Left lung (tissue), 10 donors: ENCODE data around the gene ZNHIT3. TPM values are rescaled to one million over a fixed set of nuclear protein-coding genes. Genes with fewer than 3 reads are reported as not detected.

Source experiments
- ATAC-seq: fragments of 200-7000 bp; cut with Tn5 transposase; one replicate; pipeline ENCODE4 v1.9.1; 2020; ENCODE audit warnings: moderate library complexity
- DNase-seq, 4 donors: peaks; one replicate each; pipeline ENCODE4 v3.0.0-alpha.2; 2013 to 2020
- H3K27ac ChIP-seq, 2 donors: fragments of 200-600 bp; sonication (generic) in 1 of 2; one replicate each; pipeline versions ENCODE4 v1.5.0 to v1.8.0; 2020 to 2021
- H3K27me3 ChIP-seq, 2 donors: fragments of 200-600 bp; sonication (generic) in 1 of 2; one replicate each; pipeline versions ENCODE4 v1.5.0 to v1.8.0; 2020 to 2021
- H3K36me3 ChIP-seq, 2 donors: fragments of 200-600 bp; sonication (generic) in 1 of 2; one replicate each; pipeline versions ENCODE4 v1.5.0 to v1.8.0; 2020 to 2021
- H3K4me1 ChIP-seq, 2 donors: fragments of 200-600 bp; one replicate each; pipeline ENCODE4 v1.8.0; 2021
- H3K4me3 ChIP-seq, 2 donors: fragments of 200-600 bp; sonication (generic) in 1 of 2; one replicate each; pipeline versions ENCODE4 v1.5.0 to v1.8.0; 2020 to 2021; ENCODE audit warnings: mild to moderate bottlenecking in 1 of 2
- H3K9me3 ChIP-seq, 2 donors: fragments of 200-600 bp; sonication (generic) in 1 of 2; one replicate each; pipeline versions ENCODE4 v1.5.0 to v1.8.0; 2020 to 2021
- intact Hi-C, 2 donors: fragments of 100-400 bp; cut with DNase I; formaldehyde crosslinking; loops; one replicate each; pipeline versions ENCODE4 v1.11.2 to v1.14.2; 2022
- polyA plus RNA-seq, 6 donors: library from polyadenylated mRNA; unstranded; fragments of 120-200 nt; gene quantifications; one replicate each; pipeline ENCODE4 v1.2.1, GENCODE V29; 2013; ENCODE audit not compliant: insufficient read length in 6 of 6
- total RNA-seq, 2 donors: library from RNA; stranded (reverse); fragmentation: NEBNext Ultra II Directional; extraction: Animal tissue kit (Norgen Biotek cat#: 25700); gene quantifications; one replicate each; pipeline ENCODE4 v1.2.1, GENCODE V29; 2021
- TF ChIP-seq, protein P1 (sequence below), 2 donors: fragments of 200-600 bp; sonication (generic) in 1 of 2; IDR thresholded peaks; one replicate each; pipeline versions ENCODE4 v1.5.0 to v1.8.0; 2021; ENCODE audit warnings: antibody characterized with exemption in 2 of 2
- donor health status: DM: no; HTN: yes; CAD: no.
- donor health status: DM: no; HTN: no; CAD: no.

Gene ZNHIT3
- total and polyA plus RNA-seq, 8 donors: 24.7 to 65.1 (median 56.4) TPM

DNA sequence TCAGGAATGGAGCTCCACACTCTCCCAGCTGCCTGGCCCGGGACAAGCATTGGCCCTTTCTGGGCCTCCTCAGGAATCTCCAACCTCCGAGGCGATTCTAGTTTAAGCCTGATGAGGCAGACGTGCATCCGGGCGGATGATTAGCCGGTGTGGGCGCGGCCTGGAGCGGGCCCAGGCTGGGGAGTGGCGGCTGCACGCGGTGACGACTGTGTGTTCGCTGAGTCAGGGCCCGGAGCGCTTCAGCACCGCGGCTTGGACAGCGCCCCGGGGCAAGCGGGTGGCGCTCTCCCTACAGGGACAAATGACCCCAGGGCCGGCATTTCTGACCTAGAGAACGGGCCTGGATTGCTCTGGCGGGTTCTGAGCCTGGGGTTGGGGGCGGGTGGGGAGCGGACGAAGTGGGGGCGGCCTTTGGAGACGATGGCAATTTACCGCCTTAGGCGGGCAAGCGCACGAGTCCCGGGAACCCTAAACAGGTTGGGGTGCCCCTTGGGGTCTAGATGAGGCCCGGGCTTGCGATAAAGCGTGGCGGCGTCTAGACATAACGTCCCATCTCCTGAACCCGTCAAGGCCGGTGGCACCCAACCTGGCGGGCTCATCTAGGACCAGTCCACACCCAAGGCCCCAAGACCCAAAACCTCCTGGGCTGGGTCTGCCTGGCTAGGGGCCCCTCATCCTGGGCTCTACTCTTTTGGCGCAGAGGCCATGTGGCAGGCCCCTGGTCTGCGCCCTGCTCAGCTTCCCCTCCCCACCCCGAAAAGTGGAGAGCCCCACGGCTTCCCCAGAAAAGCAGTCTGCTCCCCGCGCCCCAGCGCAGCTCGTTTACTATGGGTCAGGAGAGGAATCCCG lies 22.3 kb upstream of the ZNHIT3 start:
- DNase-seq: peak in 3 of 4 donors; percentile 48 to 83 (median 57)
- Histone ChIP-seq H3K9me3 (no peaks in the 10 kb centered on the region), H3K4me3 (no peak overlapping the region), H3K4me1 (no peaks in the 10 kb centered on the region), H3K27ac (no peak overlapping the region), H3K36me3 (no peaks in the 10 kb centered on the region), H3K27me3 (peaks cover 10 to 81% of the 10 kb centered on the region in 2 donors)
- peak; percentile 99 for ATAC-seq
- TF ChIP-seq, protein P1, sequence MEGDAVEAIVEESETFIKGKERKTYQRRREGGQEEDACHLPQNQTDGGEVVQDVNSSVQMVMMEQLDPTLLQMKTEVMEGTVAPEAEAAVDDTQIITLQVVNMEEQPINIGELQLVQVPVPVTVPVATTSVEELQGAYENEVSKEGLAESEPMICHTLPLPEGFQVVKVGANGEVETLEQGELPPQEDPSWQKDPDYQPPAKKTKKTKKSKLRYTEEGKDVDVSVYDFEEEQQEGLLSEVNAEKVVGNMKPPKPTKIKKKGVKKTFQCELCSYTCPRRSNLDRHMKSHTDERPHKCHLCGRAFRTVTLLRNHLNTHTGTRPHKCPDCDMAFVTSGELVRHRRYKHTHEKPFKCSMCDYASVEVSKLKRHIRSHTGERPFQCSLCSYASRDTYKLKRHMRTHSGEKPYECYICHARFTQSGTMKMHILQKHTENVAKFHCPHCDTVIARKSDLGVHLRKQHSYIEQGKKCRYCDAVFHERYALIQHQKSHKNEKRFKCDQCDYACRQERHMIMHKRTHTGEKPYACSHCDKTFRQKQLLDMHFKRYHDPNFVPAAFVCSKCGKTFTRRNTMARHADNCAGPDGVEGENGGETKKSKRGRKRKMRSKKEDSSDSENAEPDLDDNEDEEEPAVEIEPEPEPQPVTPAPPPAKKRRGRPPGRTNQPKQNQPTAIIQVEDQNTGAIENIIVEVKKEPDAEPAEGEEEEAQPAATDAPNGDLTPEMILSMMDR (IDR thresholded peaks at IDR 0.05): no peak
- intact Hi-C loops: no loop called here

DNA sequence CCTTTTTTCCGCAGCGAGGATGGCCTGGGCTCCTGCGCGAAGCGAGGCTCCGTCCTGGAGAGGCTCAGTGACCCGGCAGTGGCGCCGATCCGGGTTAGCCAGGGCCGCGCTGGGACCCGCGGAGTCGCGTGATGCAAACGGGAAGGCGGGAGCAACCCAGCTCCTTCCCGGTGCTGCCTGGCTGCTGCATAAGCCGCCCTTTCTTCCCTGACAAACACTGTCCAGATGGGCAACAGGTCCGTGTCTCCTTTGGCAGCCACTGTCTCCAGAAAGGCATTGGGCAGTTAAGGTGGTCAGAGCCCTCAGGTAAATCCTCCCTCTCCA lies 21.8 kb upstream of the ZNHIT3 start:
- DNase-seq (no peak), ATAC-seq (no peak)
- H3K4me1 ChIP-seq: no peaks in the 10 kb centered on the region
- no peak overlapping the region for H3K4me3 ChIP-seq
- TF ChIP-seq, protein P1 (IDR thresholded peaks at IDR 0.05): no peak
- peaks cover 10 to 81% of the 10 kb centered on the region in 2 donors for H3K27me3 ChIP-seq
- H3K9me3 ChIP-seq: no peaks in the 10 kb centered on the region
- no peak overlapping the region for H3K27ac ChIP-seq
- no peaks in the 10 kb centered on the region for H3K36me3 ChIP-seq
- intact Hi-C loops: no loop called here

DNA sequence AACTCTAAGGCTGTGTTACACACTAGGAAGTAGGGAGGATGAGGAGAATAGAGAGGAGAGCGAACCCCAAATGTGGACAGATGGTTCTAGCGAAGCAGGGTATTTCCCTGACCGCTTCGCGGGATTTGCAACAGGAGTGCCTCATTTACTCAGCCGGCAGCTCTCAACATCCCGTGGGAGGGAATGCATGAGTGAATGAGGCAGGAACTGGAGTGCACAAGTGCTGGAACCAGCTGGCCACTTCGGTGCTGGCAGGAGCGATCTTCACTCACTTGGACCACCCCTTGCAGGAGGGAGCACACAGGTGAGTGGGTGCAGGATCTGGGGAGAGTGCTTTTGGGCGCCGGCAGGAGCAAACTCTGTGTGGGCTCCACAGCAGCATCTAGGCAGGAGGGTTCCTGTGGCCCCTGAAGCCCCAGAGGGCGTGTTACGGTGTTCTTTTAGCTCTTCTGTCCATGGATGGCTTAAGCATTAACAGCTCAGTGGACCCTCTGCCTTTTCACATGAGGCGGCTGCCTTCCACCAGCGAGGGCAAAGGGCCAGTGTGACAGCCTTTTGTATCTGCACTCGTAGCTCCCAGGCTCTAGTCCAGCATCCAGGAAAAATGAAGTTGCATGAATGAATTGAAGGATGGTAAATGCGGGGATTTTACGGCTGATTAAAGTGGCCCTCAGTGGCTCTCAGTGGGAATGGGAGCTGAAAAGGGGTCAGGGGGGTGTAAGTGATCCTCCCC lies 17.4 kb upstream of the ZNHIT3 start:
- Histone ChIP-seq H3K9me3 (no peaks in the 10 kb centered on the region), H3K36me3 (no peaks in the 10 kb centered on the region), H3K27ac (no peak overlapping the region), H3K27me3 (peaks cover 10 to 60% of the 10 kb centered on the region in 2 donors), H3K4me1 (no peaks in the 10 kb centered on the region), H3K4me3 (no peak overlapping the region)
- intact Hi-C loops: no loop called here
- no peak for DNase-seq
- TF ChIP-seq, protein P1 (IDR thresholded peaks at IDR 0.05): no peak
- no peak for ATAC-seq

DNA sequence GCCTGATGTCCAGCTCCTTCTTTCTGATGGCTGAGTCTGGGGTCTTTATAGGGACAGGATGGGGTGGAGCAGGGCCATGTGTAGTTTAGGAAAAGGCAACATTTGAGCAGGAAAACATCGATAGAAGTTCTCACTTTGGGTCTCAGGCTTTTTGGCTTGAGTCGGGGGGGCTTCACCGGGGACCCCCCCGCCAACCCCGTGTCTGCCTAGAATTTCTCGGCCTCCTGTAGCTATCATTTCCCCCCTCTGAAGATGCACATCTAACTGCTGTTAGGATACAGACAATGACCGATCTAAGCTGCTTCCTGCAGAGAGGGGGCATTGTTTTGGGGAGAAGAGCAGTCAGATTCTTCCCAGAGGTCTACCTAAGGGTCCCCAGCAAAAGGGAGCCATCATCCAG lies 16.7 kb upstream of the ZNHIT3 start:
- TF ChIP-seq, protein P1 (IDR thresholded peaks at IDR 0.05): no peak
- peaks cover 4 to 53% of the 10 kb centered on the region in 2 donors for H3K27me3 ChIP-seq
- ATAC-seq: no peak
- intact Hi-C loops: no loop called here
- H3K4me3 ChIP-seq: no peak overlapping the region
- no peak for DNase-seq
- no peaks in the 10 kb centered on the region for H3K4me1 ChIP-seq
- H3K36me3 ChIP-seq: no peaks in the 10 kb centered on the region
- H3K27ac ChIP-seq: no peak overlapping the region
- no peaks in the 10 kb centered on the region for H3K9me3 ChIP-seq

DNA sequence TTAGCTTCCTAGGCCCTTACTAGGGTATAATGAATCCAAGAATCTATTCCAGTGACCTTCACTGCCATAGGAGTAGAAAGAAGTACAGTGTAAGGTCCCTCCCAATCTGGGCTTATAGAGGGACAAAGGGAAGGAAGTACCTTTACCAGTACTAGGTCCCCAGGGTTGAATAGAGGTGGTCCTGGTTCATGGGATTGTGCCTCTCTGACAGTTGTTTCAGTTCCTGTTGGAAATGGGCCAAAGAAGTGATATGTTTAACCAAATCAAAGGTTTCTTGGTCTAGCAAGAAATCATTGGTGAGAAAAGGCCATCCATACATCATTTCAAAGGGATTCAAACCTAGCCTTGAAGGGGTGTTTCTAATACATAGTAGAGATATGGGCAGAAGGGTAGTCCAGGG lies 16.0 kb upstream of the ZNHIT3 start:
- intact Hi-C loops: no loop called here
- H3K9me3 ChIP-seq: no peaks in the 10 kb centered on the region

More for the DNA sequence above, 16.0 kb upstream of the ZNHIT3 start:
- Histone ChIP-seq H3K36me3 (no peaks in the 10 kb centered on the region), H3K4me1 (no peaks in the 10 kb centered on the region), H3K4me3 (no peak overlapping the region), H3K27ac (no peak overlapping the region), H3K27me3 (peaks cover 0 to 45% of the 10 kb centered on the region in 2 donors)
- no peak for ATAC-seq
- TF ChIP-seq, protein P1 (IDR thresholded peaks at IDR 0.05): no peak
- DNase-seq: no peak
